Neural cell (in vitro differentiated cells): Measurements from ENCODE around the gene NPLOC4. TPM values are rescaled to one million over a fixed set of nuclear protein-coding genes. Genes with fewer than 3 reads are reported as not detected.

ENCODE experiments used
- H2AFZ ChIP-seq: fragments of 200-600, 300-800 bp; sonication (generic), shearing (Covaris generic); 2 replicates; pipeline ENCODE4 v1.6.0; 2014; ENCODE audit warnings: low read depth, mild to moderate bottlenecking, antibody characterized with exemption, low read length, moderate library complexity
- H3F3A ChIP-seq: fragments of 200-600 bp; shearing (Covaris generic); 2 replicates; pipeline ENCODE4 v1.6.1; 2016; ENCODE audit warnings: mild to moderate bottlenecking, moderate library complexity, mixed read lengths, antibody characterized with exemption, low read length; ENCODE audit not compliant: insufficient read depth, poor library complexity, severe bottlenecking
- H3K27ac ChIP-seq: fragments of 200-600, 300-800 bp; sonication (generic), shearing (Covaris generic); 2 replicates; pipeline ENCODE4 v1.5.1; 2014; ENCODE audit warnings: mild to moderate bottlenecking, low read length, moderate library complexity
- H3K27me3 ChIP-seq: fragments of 300-800, 200-600 bp; sonication (generic), shearing (Covaris generic); 2 replicates; pipeline ENCODE4 v1.6.0; 2014; ENCODE audit warnings: mild to moderate bottlenecking, low read depth, low read length, moderate library complexity; ENCODE audit not compliant: insufficient read depth
- H3K36me3 ChIP-seq: fragments of 300-800, 200-600 bp; sonication (generic), shearing (Covaris generic); 2 replicates; pipeline ENCODE4 v1.5.1; 2014; ENCODE audit warnings: mild to moderate bottlenecking, antibody characterized with exemption, low read length, moderate library complexity; ENCODE audit not compliant: insufficient read depth
- H3K4me2 ChIP-seq: fragments of 300-800, 200-600 bp; sonication (generic), shearing (Covaris generic); 2 replicates; pipeline ENCODE4 v1.6.0; 2014; ENCODE audit warnings: mild to moderate bottlenecking, low read length
- H3K4me3 ChIP-seq: fragments of 300-800, 200-600 bp; sonication (generic), shearing (Covaris generic); 2 replicates; pipeline ENCODE4 v1.5.1; 2014; ENCODE audit warnings: mild to moderate bottlenecking, low read length, moderate library complexity
- H3K79me2 ChIP-seq: fragments of 200-600 bp; shearing (Covaris generic); replicated peaks from 2 replicates; pipeline ENCODE4 v1.6.0; 2014; ENCODE audit warnings: mild to moderate bottlenecking, low read length, moderate library complexity; ENCODE audit not compliant: insufficient read depth
- H3K9ac ChIP-seq: fragments of 300-800, 200-600 bp; sonication (generic), shearing (Covaris generic); 2 replicates; pipeline ENCODE4 v1.6.1; 2016; ENCODE audit warnings: mild to moderate bottlenecking, low read length, mixed read lengths
- H3K9me2 ChIP-seq: fragments of 200-600 bp; shearing (Covaris generic); 2 replicates; pipeline ENCODE4 v1.6.1; 2016; ENCODE audit warnings: mild to moderate bottlenecking, low read length, mixed read lengths; ENCODE audit not compliant: insufficient read depth
- H3K9me3 ChIP-seq: fragments of 200-600, 300-800 bp; sonication (generic), shearing (Covaris generic); 2 replicates; pipeline ENCODE4 v1.6.1; 2016; ENCODE audit warnings: mild to moderate bottlenecking, mixed run types, low read length, moderate library complexity, mixed read lengths
- H4K20me1 ChIP-seq: fragments of 200-600 bp; shearing (Covaris generic); 2 replicates; pipeline ENCODE4 v1.6.1; 2016; ENCODE audit warnings: mild to moderate bottlenecking, mixed run types; ENCODE audit not compliant: insufficient read depth
- EP300 ChIP-seq: fragments of 450-650 bp; conservative IDR thresholded peaks from 2 replicates; pipeline ENCODE4 v1.6.1; 2014; ENCODE audit warnings: antibody characterized with exemption, mild to moderate bottlenecking, moderate library complexity; ENCODE audit not compliant: poor library complexity, severe bottlenecking
- EZH2 ChIP-seq: fragments of 200-600, 300-800 bp; shearing (Covaris generic), sonication (generic); IDR thresholded peaks from 2 replicates; pipeline ENCODE4 v1.6.1; 2014; ENCODE audit warnings: antibody characterized with exemption, low read length, borderline replicate concordance, mild to moderate bottlenecking; ENCODE audit not compliant: insufficient read depth, poor library complexity, severe bottlenecking
- MXI1 ChIP-seq: fragments of 450-650 bp; conservative IDR thresholded peaks from 2 replicates; pipeline ENCODE4 v1.6.1; 2014; ENCODE audit warnings: antibody characterized with exemption, mild to moderate bottlenecking; ENCODE audit not compliant: poor library complexity, severe bottlenecking
- POLR2AphosphoS5 ChIP-seq: IDR thresholded peaks from 2 replicates; pipeline ENCODE4 v1.6.1; 2012
- RAD21 ChIP-seq: fragments of 450-650 bp; conservative IDR thresholded peaks from 2 replicates; pipeline ENCODE4 v1.6.1; 2014; ENCODE audit warnings: antibody characterized with exemption, mild to moderate bottlenecking, moderate library complexity
- SMC3 ChIP-seq: fragments of 450-650 bp; conservative IDR thresholded peaks from 2 replicates; pipeline ENCODE4 v1.6.1; 2014; ENCODE audit warnings: antibody characterized with exemption, mild to moderate bottlenecking, moderate library complexity; ENCODE audit not compliant: poor library complexity
- TAF1 ChIP-seq: IDR thresholded peaks from 2 replicates; pipeline ENCODE4 v1.6.1; 2012; ENCODE audit warnings: low read depth
- polyA plus RNA-seq: library from polyadenylated mRNA; depleted of rRNA; stranded (reverse); fragments of >200 nt; gene quantifications from 2 replicates; pipeline ENCODE4 v1.2.3, GENCODE V29; 2014
- TF ChIP-seq, protein P1 (sequence below): IDR thresholded peaks from 2 replicates; pipeline ENCODE4 v1.6.1; 2012; ENCODE audit warnings: borderline replicate concordance
- TF ChIP-seq, protein P2 (sequence below): fragments of 450-650 bp; IDR thresholded peaks from 2 replicates; pipeline ENCODE4 v1.5.1; 2014; ENCODE audit warnings: antibody characterized with exemption, mild to moderate bottlenecking, moderate library complexity; ENCODE audit not compliant: poor library complexity, severe bottlenecking

Gene NPLOC4
- polyA plus RNA-seq, 1 donor from 2014 or later = 32.3 TPM

DNA sequence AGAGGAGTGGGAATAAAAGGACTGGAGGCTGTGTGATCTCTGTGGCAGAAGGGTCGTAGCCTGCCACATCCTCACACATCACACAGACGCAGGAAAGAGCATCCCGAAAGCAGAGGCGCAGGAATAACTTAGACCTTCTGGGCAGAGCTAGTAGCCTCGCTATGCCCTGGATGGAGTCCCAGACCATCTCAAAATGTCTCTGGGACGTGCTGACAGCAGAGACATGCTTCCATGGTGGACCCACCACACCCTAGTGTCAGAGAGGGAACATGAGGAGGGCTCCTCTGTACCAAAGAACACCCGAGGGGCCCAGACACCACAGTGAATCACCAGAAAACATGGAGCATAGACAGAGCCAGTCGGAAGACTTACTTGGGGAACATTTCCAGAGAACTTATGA, 55.2 kb downstream of the NPLOC4 start:
- H3K27me3 ChIP-seq = no peaks in the 10 kb centered on the region
- H2AFZ ChIP-seq = no peak overlapping the region
- no peaks in the 10 kb centered on the region for H3F3A ChIP-seq
- no peaks in the 10 kb centered on the region for H3K9me3 ChIP-seq
- no peak for TF ChIP-seq POLR2AphosphoS5
- no peaks in the 10 kb centered on the region for H4K20me1 ChIP-seq
- H3K27ac ChIP-seq = no peak overlapping the region
- H3K9ac ChIP-seq = no peak overlapping the region
- H3K36me3 ChIP-seq = peaks cover 4% of the 10 kb centered on the region
- no peaks in the 10 kb centered on the region for H3K79me2 ChIP-seq
- no peaks in the 10 kb centered on the region for H3K9me2 ChIP-seq
- H3K4me2 ChIP-seq = no peak overlapping the region
- no peak overlapping the region for H3K4me3 ChIP-seq

DNA sequence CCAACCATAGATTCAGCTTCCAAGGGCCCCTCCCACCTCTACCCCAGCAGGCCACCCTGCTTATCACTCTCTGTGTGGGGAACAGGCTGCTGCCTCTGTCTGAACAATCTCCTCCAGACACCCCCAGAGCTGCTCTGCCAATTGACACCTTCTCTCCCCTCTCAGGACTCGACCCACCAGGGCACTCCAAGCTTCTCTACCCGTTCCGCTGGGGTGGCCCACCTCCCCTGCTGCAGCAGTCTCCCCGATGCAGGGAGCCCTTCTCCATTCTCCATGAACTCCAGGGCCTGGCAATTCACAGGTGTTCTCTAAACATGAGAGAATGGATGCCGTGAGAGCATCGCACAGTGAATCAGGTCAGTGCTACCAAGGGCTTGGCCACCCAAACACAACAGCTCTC, 56.4 kb downstream of the NPLOC4 start:
- H3K4me3 ChIP-seq = no peak overlapping the region
- no peak for TF ChIP-seq TAF1
- TF ChIP-seq, protein P1, sequence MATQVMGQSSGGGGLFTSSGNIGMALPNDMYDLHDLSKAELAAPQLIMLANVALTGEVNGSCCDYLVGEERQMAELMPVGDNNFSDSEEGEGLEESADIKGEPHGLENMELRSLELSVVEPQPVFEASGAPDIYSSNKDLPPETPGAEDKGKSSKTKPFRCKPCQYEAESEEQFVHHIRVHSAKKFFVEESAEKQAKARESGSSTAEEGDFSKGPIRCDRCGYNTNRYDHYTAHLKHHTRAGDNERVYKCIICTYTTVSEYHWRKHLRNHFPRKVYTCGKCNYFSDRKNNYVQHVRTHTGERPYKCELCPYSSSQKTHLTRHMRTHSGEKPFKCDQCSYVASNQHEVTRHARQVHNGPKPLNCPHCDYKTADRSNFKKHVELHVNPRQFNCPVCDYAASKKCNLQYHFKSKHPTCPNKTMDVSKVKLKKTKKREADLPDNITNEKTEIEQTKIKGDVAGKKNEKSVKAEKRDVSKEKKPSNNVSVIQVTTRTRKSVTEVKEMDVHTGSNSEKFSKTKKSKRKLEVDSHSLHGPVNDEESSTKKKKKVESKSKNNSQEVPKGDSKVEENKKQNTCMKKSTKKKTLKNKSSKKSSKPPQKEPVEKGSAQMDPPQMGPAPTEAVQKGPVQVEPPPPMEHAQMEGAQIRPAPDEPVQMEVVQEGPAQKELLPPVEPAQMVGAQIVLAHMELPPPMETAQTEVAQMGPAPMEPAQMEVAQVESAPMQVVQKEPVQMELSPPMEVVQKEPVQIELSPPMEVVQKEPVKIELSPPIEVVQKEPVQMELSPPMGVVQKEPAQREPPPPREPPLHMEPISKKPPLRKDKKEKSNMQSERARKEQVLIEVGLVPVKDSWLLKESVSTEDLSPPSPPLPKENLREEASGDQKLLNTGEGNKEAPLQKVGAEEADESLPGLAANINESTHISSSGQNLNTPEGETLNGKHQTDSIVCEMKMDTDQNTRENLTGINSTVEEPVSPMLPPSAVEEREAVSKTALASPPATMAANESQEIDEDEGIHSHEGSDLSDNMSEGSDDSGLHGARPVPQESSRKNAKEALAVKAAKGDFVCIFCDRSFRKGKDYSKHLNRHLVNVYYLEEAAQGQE = no peak
- H3K4me2 ChIP-seq = no peak overlapping the region
- no peak overlapping the region for H3K9ac ChIP-seq
- no peaks in the 10 kb centered on the region for H3F3A ChIP-seq
- no peaks in the 10 kb centered on the region for H4K20me1 ChIP-seq
- H3K27ac ChIP-seq = no peak overlapping the region
- no peaks in the 10 kb centered on the region for H3K79me2 ChIP-seq
- no peak overlapping the region for H2AFZ ChIP-seq
- H3K36me3 ChIP-seq = peaks cover 4% of the 10 kb centered on the region
- no peaks in the 10 kb centered on the region for H3K9me3 ChIP-seq
- H3K9me2 ChIP-seq = no peaks in the 10 kb centered on the region
- H3K27me3 ChIP-seq = no peaks in the 10 kb centered on the region

DNA sequence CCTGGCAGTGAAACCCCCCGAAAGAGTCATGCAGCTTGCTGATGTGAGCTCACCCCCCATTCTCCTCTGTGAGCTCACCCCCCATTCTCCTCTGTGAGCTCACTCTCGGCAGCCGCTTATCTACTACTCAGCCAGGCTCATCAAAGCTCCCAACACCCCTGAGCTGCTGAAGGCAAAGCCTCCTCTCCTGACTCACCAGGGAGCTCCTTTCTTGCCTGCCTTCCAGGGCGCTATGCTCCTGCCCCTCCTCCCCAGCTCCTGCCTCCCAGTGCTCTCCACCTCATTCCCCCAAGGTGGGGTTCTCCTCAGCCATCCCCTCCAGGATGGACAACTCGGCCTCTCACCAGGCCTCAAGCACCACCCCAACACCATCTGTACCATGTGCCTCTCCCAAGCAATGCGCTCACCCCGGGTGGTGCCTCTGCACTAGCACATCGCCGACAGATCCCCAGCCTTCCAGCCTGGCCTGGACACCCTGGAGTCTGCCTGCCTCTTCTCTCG, 57.0 kb downstream of the NPLOC4 start:
- Histone ChIP-seq H4K20me1 (no peaks in the 10 kb centered on the region), H3K27me3 (no peaks in the 10 kb centered on the region), H3K9me2 (no peaks in the 10 kb centered on the region), H3K79me2 (no peaks in the 10 kb centered on the region), H3K9me3 (no peaks in the 10 kb centered on the region), H2AFZ (no peak overlapping the region), H3K27ac (no peak overlapping the region), H3K9ac (no peak overlapping the region), H3K4me3 (no peak overlapping the region), H3K4me2 (no peak overlapping the region), H3K36me3 (peaks cover 4% of the 10 kb centered on the region), H3F3A (no peaks in the 10 kb centered on the region)
- no peak for TF ChIP-seq SMC3
- TF ChIP-seq EP300 = no peak
- no peak for TF ChIP-seq RAD21
- no peak for TF ChIP-seq TAF1
- TF ChIP-seq, protein P2, sequence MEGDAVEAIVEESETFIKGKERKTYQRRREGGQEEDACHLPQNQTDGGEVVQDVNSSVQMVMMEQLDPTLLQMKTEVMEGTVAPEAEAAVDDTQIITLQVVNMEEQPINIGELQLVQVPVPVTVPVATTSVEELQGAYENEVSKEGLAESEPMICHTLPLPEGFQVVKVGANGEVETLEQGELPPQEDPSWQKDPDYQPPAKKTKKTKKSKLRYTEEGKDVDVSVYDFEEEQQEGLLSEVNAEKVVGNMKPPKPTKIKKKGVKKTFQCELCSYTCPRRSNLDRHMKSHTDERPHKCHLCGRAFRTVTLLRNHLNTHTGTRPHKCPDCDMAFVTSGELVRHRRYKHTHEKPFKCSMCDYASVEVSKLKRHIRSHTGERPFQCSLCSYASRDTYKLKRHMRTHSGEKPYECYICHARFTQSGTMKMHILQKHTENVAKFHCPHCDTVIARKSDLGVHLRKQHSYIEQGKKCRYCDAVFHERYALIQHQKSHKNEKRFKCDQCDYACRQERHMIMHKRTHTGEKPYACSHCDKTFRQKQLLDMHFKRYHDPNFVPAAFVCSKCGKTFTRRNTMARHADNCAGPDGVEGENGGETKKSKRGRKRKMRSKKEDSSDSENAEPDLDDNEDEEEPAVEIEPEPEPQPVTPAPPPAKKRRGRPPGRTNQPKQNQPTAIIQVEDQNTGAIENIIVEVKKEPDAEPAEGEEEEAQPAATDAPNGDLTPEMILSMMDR = no peak
- TF ChIP-seq POLR2AphosphoS5 = no peak
- TF ChIP-seq EZH2 = no peak
- TF ChIP-seq MXI1 = no peak
- TF ChIP-seq, protein P1 = no peak
